ENCODE measurements around the gene TBCD.
A peak's percentile ranks its signal among the peaks of the same experiment; 100 is the strongest.
"Not testable (repeated sequence)": the region's sequence is repeated elsewhere in the genome, so short reads cannot be mapped to it uniquely, and the experiment has no call there.

Gene TBCD

GRCh38 chr17:82767041-82767754 lies 15.3 kb downstream of the TBCD start:
- peak; percentile 57 for DNase-seq (ENCODE audit: low spot score)

GRCh38 chr17:82769041-82769440 lies 17.2 kb downstream of the TBCD start:
- no peak for DNase-seq (ENCODE audit: low spot score)

GRCh38 chr17:82772026-82772425 lies 20.2 kb downstream of the TBCD start:
- peak; percentile 91 for DNase-seq (ENCODE audit: low spot score)

DNA sequence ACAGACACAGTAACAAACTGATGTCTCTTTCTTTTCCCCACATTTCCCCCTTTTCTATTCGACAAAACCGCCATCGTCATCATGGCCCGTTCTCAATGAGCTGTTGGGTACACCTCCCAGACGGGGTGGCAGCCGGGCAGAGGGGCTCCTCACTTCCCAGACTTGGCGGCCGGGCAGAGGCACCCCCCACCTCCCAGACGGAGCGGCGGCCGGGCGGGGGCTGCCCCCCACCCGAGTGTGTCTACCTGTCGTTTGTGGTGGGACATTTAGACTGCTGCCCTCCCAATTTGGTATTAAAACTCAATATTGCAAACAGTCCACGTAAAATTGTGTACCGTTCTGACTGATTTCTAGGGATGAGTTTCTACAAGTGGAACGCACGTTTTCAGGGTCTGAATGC lies 22.6 kb downstream of the TBCD start:
- not testable (repeated sequence) for DNase-seq (ENCODE audit: low spot score)

GRCh38 chr17:82775001-82775823 lies 23.3 kb downstream of the TBCD start:
- DNase-seq (ENCODE audit: low spot score): peak; percentile 88

DNA sequence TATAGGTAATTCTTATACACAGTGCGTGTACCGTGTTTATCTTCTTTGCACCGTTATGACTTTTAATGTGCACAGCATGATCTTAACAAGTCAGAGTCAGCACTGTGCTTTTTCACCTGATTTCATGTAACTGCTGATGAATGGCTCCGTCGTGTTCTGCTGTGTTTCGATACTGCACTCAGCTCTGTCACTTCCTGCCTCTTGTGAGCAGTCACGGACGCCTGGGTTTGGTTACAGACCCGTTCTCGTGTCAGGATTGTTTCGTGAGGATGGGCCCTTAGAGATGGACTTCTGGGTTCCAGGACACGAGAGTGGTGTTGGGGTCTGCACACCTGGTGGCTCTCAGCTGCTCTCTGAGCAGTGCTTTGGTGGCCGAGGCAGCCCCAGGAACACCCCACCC lies 24.6 kb downstream of the TBCD start:
- DNase-seq (ENCODE audit: low spot score): no peak

- DNase-seq (ENCODE audit: low spot score): not testable (repeated sequence)
Measured at GRCh38 chr17:82777778-82778375, 26.0 kb downstream of the TBCD start.

- no peak for DNase-seq (ENCODE audit: low spot score)
Measured at GRCh38 chr17:82779541-82779940, 27.7 kb downstream of the TBCD start.

DNA sequence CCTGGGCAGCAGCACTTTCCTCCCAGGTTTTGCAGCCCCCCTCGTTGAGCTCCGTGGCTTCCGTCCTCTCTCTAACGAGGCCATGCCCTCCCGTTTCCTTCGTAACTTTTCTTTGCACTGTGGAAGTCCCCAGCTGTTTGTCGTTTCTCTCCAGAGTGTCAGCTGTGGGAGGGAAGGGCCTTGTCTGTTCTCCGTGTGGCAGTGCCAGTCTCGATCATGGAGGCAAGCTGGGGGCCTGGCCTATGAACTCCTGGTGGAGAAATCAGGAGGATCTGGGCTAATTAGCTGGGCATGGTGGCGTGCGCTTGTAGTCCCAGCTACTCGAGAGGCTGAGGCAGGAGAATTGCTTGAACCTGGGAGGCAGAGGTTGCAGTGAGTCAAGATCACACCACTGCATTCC lies 28.3 kb downstream of the TBCD start:
- DNase-seq (ENCODE audit: low spot score): no peak

DNA sequence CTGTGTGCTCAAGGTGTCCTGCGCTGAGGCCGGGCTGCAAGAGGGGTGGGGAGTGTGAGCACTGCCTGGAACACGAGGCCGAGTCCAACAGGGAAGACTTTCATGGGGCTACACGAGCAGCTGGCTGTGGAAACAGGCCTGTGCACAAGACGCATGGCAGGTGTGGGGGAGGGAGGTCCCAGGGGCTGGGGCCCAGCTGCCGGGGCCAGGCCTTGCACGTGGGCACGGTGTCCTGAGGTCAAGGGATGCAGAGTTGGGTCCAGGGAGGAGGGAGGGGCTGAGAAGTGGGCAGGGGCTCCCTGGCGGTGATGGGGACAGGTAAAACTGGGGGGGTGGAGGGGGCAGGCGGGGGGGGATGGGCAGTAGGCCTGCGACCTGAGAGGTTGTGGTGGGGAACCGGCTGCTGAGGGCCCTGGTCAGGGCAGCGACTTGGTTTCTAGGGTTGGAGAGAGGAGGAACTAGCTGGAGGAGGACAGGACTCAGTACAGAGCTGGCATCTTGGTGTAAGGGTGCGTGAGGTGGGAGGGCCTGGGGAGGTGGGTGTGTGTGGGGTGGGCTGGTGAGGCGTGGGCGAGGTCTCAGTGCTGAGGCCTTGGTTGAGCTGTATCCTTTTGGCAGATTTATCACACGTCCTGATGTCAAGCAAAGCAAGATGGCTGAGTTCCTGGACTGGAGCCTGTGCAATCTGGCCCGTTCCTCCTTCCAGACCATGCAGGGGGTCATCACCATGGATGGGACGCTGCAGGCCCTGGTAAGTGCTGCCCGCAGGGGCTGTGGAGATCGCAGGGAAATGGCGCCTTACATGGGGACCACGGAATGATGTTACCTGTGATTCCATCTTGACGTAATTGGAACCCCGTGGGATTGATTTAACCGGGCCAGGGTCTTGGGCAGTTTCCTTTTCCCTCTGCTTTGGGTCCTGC lies 29.4 kb downstream of the TBCD start:
- DNase-seq (ENCODE audit: low spot score): no peak

GRCh38 chr17:82781894-82782274 lies 30.0 kb downstream of the TBCD start:
- DNase-seq (ENCODE audit: low spot score): peak; percentile 95

GRCh38 chr17:82782657-82783207 lies 30.9 kb downstream of the TBCD start:
- DNase-seq (ENCODE audit: low spot score): no peak

- DNase-seq (ENCODE audit: low spot score): no peak
Measured at GRCh38 chr17:82783498-82783897, 31.6 kb downstream of the TBCD start.

- DNase-seq (ENCODE audit: low spot score): not testable (repeated sequence)
Measured at GRCh38 chr17:82785581-82785980, 33.7 kb downstream of the TBCD start.

DNA sequence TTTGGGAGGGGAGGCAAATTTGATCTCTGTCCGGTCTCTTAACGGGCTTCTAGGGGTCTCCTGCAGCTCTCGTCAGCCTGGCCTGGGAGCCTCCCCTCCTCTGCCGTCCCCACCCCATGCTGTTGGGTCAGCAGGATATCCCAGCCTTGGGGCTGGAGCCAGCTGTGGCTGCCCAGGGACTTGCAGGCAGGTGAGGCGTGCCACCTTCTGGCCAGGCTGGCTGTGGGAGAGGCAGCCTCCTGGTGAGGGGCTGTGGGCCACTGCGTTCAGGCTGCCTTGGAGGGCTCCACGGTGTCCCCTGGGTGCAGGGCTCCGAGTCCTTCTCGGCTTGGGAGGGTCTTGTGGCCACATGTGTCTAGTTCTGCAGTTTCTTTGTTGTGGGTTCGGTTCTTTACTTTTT lies 34.6 kb downstream of the TBCD start:
- DNase-seq (ENCODE audit: low spot score): no peak

DNA sequence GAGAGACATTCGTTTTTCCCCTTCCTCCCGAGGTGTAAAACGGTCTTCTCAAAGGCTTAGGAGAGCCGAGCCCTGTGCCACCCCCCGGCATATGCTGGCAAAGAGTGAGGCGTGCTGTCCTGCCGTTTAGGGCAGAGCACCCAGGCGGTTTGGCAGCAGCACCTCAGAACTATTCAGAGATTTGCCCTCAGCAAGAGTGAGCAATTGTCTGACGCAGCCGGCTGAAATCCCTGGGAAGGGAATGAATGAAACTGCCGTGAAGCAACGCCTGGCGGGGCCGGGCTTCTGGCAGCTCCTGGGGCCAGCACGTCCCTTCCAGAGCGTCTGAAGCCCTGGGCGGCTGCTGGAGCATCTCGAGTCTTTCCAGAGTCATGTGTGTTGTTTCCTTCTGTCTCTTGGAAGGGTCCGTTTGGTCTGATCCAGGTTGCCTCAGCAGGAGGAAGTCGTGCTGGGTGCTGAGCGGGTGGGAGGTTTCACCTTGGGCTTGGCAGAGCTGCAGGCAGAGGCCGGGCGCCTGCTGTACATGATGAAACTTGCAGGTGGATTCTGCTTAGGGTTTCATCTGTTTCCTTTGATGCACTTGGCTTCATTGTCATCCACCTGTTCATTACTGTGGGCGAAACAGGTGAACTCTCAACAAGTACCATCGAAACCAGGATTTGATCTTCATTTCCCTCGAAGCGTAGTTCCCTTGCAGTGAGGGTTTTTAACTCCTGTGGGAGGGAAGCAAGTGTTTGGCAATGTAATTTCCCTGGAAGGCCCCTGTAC lies 35.4 kb downstream of the TBCD start:
- no peak for DNase-seq (ENCODE audit: low spot score)

- DNase-seq (ENCODE audit: low spot score): no peak
Measured at GRCh38 chr17:82788206-82789001, 36.5 kb downstream of the TBCD start.

GRCh38 chr17:82789051-82789592 lies 37.3 kb downstream of the TBCD start:
- DNase-seq (ENCODE audit: low spot score): no peak

- no peak for DNase-seq (ENCODE audit: low spot score)
Measured at GRCh38 chr17:82789806-82790205, 37.9 kb downstream of the TBCD start.

- DNase-seq (ENCODE audit: low spot score): no peak
Measured at GRCh38 chr17:82790391-82790790, 38.5 kb downstream of the TBCD start.

Data from AG08396 (cell line).